ENCODE results near the gene S100PBP. TPM values are rescaled to one million over a fixed set of nuclear protein-coding genes. Genes with fewer than 3 reads are reported as not detected.
A peak's percentile ranks its signal among the peaks of the same experiment; 100 is the strongest.

S100PBP gene
- total and polyA plus RNA-seq, 2 of the 13 experiments (the other 11 are each of a cell fraction or from before 2014, with no cell fraction given) = 20.4 to 26.1 TPM

DNA sequence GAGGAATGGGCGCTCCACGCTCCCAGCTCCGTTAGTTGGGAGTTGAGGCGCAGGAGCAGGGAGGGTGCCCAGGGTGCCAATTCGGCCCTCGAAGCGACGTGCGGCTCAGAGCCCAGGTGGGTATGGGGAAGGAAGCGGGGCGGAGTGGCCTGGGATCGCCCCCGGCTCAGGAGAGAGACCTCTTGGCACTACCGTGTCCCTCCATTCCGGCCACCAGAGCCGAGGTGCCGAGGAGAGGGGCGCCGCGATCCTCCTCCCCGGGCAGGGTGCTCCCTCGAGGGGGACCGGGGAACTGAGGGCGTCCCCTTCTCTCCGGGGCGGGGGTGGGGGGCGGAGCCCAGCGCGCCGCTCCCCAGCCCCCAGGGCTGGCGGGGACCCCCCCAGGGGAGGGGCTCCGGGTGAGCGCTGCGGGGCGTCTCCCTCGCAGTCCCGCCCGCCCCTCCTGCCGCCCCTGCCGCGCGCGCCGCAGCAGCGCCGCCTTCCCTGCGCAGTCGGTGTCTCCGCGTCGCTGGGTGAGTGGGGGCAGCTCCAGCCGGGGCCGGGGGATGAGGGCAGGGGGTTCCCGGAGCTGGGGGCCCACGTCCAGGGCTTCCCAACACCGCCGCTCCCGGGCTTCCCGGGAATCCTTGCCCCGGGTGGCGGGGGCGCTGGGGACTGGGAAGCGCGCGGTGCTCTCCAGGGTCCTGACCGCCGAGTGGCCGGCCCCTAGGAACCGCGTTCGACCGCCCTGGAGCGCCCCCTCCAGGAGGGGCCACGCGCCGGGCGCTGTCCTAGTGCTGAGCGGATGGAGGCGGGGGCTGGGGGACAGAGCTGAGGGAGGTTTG, 68.8 kb downstream of the S100PBP start, which contains the start of gene HPCA (continued):
- TF ChIP-seq ZNF773 (CRISPR knock-in tag; IDR thresholded peaks at IDR 0.05; ENCODE audit: borderline replicate concordance) = peak; percentile 99
- TF ChIP-seq, protein P1, sequence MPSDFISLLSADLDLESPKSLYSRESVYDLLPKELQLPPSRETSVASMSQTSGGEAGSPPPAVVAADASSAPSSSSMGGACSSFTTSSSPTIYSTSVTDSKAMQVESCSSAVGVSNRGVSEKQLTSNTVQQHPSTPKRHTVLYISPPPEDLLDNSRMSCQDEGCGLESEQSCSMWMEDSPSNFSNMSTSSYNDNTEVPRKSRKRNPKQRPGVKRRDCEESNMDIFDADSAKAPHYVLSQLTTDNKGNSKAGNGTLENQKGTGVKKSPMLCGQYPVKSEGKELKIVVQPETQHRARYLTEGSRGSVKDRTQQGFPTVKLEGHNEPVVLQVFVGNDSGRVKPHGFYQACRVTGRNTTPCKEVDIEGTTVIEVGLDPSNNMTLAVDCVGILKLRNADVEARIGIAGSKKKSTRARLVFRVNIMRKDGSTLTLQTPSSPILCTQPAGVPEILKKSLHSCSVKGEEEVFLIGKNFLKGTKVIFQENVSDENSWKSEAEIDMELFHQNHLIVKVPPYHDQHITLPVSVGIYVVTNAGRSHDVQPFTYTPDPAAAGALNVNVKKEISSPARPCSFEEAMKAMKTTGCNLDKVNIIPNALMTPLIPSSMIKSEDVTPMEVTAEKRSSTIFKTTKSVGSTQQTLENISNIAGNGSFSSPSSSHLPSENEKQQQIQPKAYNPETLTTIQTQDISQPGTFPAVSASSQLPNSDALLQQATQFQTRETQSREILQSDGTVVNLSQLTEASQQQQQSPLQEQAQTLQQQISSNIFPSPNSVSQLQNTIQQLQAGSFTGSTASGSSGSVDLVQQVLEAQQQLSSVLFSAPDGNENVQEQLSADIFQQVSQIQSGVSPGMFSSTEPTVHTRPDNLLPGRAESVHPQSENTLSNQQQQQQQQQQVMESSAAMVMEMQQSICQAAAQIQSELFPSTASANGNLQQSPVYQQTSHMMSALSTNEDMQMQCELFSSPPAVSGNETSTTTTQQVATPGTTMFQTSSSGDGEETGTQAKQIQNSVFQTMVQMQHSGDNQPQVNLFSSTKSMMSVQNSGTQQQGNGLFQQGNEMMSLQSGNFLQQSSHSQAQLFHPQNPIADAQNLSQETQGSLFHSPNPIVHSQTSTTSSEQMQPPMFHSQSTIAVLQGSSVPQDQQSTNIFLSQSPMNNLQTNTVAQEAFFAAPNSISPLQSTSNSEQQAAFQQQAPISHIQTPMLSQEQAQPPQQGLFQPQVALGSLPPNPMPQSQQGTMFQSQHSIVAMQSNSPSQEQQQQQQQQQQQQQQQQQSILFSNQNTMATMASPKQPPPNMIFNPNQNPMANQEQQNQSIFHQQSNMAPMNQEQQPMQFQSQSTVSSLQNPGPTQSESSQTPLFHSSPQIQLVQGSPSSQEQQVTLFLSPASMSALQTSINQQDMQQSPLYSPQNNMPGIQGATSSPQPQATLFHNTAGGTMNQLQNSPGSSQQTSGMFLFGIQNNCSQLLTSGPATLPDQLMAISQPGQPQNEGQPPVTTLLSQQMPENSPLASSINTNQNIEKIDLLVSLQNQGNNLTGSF (CRISPR knock-in tag; IDR thresholded peaks at IDR 0.05) = peak; percentile 98
- TF ChIP-seq, protein P2, sequence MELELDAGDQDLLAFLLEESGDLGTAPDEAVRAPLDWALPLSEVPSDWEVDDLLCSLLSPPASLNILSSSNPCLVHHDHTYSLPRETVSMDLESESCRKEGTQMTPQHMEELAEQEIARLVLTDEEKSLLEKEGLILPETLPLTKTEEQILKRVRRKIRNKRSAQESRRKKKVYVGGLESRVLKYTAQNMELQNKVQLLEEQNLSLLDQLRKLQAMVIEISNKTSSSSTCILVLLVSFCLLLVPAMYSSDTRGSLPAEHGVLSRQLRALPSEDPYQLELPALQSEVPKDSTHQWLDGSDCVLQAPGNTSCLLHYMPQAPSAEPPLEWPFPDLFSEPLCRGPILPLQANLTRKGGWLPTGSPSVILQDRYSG (CRISPR knock-in tag; IDR thresholded peaks at IDR 0.05) = peak; percentile 99
- TF ChIP-seq, protein P3, sequence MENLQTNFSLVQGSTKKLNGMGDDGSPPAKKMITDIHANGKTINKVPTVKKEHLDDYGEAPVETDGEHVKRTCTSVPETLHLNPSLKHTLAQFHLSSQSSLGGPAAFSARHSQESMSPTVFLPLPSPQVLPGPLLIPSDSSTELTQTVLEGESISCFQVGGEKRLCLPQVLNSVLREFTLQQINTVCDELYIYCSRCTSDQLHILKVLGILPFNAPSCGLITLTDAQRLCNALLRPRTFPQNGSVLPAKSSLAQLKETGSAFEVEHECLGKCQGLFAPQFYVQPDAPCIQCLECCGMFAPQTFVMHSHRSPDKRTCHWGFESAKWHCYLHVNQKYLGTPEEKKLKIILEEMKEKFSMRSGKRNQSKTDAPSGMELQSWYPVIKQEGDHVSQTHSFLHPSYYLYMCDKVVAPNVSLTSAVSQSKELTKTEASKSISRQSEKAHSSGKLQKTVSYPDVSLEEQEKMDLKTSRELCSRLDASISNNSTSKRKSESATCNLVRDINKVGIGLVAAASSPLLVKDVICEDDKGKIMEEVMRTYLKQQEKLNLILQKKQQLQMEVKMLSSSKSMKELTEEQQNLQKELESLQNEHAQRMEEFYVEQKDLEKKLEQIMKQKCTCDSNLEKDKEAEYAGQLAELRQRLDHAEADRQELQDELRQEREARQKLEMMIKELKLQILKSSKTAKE (CRISPR knock-in tag; IDR thresholded peaks at IDR 0.05; ENCODE audit: borderline replicate concordance) = 0 out of 2 replicates have a peak, but pooled peaks have one; percentile 66
- TF ChIP-seq FIP1L1 (IDR thresholded peaks at IDR 0.05; ENCODE audit: borderline replicate concordance, insufficient read depth, low read depth, low read length) = no peak
- TF ChIP-seq ZNF30 (CRISPR knock-in tag; IDR thresholded peaks at IDR 0.05) = peak; percentile 98
- TF ChIP-seq NR1H2 (CRISPR knock-in tag; IDR thresholded peaks at IDR 0.05; ENCODE audit: borderline replicate concordance, low read depth) = peak; percentile 96
- TF ChIP-seq, protein P4, sequence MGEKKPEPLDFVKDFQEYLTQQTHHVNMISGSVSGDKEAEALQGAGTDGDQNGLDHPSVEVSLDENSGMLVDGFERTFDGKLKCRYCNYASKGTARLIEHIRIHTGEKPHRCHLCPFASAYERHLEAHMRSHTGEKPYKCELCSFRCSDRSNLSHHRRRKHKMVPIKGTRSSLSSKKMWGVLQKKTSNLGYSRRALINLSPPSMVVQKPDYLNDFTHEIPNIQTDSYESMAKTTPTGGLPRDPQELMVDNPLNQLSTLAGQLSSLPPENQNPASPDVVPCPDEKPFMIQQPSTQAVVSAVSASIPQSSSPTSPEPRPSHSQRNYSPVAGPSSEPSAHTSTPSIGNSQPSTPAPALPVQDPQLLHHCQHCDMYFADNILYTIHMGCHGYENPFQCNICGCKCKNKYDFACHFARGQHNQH (CRISPR knock-in tag; IDR thresholded peaks at IDR 0.05) = peak; percentile 98
- peak; percentile 85; the same call in 1 of the 2 replicates for TF ChIP-seq ZNF3 (CRISPR knock-in tag; IDR thresholded peaks at IDR 0.05)
- TF ChIP-seq ZFP36L2 (CRISPR knock-in tag; IDR thresholded peaks at IDR 0.05) = peak; percentile 98
- TF ChIP-seq ATM (IDR thresholded peaks at IDR 0.05; ENCODE audit: borderline replicate concordance) = no peak
- no peak for TF ChIP-seq ZNF24 (IDR thresholded peaks at IDR 0.05)
- peak; percentile 75 for TF ChIP-seq ZBTB7B (CRISPR knock-in tag; IDR thresholded peaks at IDR 0.05)
- peak; percentile 54; the same call in 1 of the 2 replicates for TF ChIP-seq ZNF350 (CRISPR knock-in tag; IDR thresholded peaks at IDR 0.05; ENCODE audit: borderline replicate concordance, low read depth)
- peak; percentile 79 for TF ChIP-seq KDM1A (CRISPR knock-in tag; IDR thresholded peaks at IDR 0.05)
